GM18526 (cell line): Measurements from ENCODE around the gene CACNA1F.

Experiments used
- POLR2A ChIP-seq: IDR thresholded peaks from 3 replicates; pipeline ENCODE4 v1.6.1; 2011; ENCODE audit not compliant: insufficient read length; ENCODE audit errors: extremely low read depth

The CACNA1F gene

DNA sequence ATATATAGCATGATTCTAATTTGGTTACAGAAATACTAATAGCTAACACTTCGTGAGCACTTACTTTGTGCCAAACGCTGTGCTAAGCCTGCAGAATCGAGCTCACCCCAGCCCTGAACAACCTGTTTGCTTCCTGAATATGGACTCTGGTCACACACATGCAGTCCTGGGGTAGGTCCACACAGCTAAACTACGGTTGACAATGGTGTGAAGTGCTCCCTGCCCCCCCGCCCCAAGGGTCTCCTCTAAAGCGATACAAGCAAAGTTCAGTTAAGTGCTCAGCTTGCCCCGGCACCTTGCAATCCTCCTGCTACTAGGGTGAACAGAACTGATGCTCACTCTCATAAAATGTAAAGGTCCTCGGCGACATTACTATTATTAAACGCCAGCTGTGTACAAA, 30.5 kb upstream of the CACNA1F start:
- TF ChIP-seq POLR2A, result no peak

GRCh38 chrX:49262603-49263002, 29.5 kb upstream of the CACNA1F start:
- TF ChIP-seq POLR2A, result no peak

- TF ChIP-seq POLR2A, result no peak
These were observed 27.3 kb upstream of the CACNA1F start for GRCh38 chrX:49260221-49260985.

- TF ChIP-seq POLR2A, result no peak
These were observed 25.6 kb upstream of the CACNA1F start for GRCh38 chrX:49258749-49259124.

GRCh38 chrX:49257846-49258748, 25.0 kb upstream of the CACNA1F start:
- TF ChIP-seq POLR2A, result no peak

GRCh38 chrX:49257074-49257790, 24.1 kb upstream of the CACNA1F start:
- TF ChIP-seq POLR2A, result no peak

- no peak for TF ChIP-seq POLR2A
These were observed 23.3 kb upstream of the CACNA1F start for GRCh38 chrX:49256268-49256995.

DNA sequence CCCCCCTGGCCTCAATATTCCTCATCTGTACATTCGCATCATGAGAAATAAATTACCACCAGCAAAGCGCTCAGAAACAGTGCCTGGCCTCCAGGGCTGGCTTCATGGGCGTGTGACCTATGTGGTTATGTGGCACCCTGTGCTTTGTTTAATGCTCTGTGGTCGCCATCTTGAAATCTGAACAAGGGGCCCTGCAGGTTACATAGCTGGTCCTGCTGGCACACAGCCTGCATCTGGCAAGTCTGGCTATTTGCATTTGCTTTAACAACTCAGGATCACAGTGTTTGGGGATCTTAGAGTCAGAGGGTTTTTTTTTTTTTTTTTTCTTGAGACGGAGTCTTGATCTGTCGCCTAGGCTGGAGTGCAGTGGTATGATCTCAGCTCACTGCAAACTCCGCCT, 21.5 kb upstream of the CACNA1F start:
- TF ChIP-seq POLR2A, result no peak

GRCh38 chrX:49251325-49251724, 18.2 kb upstream of the CACNA1F start:
- TF ChIP-seq POLR2A, result no peak

DNA sequence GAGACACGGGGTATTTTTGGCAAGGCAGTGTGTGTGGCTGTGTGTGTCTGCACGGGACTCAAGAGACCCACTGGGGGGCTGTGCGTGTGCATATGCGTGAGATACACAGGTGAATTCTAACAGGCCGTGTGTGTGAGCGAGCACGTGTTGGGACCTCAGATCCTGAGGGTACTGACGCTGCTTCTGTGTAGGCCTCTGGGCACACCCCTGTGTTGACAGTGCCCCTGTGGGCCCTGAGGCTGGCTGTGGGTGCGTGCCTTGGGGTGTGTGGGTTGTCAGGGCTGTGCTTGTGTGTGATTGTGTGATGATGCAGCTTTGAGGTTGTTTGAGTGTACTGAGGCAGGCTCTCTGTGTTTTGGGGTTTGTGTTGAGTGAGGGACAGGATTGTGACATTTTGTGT, 17.4 kb upstream of the CACNA1F start:
- no peak for TF ChIP-seq POLR2A

DNA sequence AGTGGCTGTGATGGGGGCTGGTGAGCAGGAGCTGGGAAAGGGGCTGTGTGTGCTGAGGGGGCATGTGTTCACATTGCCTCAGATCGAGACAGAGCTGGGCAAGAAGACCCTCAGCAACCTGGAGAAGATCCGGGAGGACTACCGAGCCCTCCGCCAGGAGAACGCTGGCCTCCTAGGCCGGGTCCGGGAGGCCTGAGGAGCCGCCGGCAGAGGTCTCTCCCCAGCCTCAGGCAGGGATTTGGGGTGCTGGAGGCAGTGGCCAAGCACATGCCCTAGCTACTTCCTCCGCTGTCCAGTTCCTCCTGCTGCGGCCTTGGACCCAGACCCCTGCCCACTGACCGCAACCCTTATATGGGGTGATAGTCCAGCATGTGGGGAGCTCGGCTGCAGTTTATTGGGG, 16.9 kb upstream of the CACNA1F start:
- no peak for TF ChIP-seq POLR2A

GRCh38 chrX:49249616-49250015, 16.5 kb upstream of the CACNA1F start:
- no peak for TF ChIP-seq POLR2A

DNA sequence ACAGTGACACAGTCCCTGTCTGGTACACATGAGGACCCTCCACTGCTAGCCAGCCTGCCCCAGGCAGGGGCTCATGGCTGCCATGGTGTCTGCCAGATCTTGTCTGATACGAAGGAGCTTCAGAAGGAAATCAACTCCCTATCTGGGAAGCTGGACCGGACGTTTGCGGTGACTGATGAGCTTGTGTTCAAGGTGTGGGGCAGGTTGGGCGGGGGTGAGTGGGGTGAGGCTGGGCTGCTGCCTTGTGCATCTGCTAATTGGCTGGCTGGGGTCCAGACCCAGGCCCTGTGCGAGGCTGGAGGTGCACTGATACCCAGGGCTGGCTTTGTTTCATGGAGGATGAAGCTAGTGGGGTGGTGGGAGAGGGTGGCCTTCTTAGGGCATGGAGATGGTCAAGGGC, 15.9 kb upstream of the CACNA1F start:
- TF ChIP-seq POLR2A, result no peak

GRCh38 chrX:49247916-49248811, 15.0 kb upstream of the CACNA1F start:
- no peak for TF ChIP-seq POLR2A
